Effector CD4-positive, alpha-beta T cell (primary cell): Measurements from ENCODE around the gene INPP5A.
"Not testable (repeated sequence)": the region's sequence is repeated elsewhere in the genome, so short reads cannot be mapped to it uniquely, and the experiment has no call there.

ENCODE experiments used
- DNase-seq: peaks from one replicate; pipeline ENCODE4 v3.0.0-alpha.2; 2020

INPP5A gene

GRCh38 chr10:132550366-132551092 lies 12.9 kb downstream of the INPP5A start:
- no peak for DNase-seq

GRCh38 chr10:132551093-132551807 lies 13.7 kb downstream of the INPP5A start:
- DNase-seq: no peak

- DNase-seq: no peak
These were observed 14.2 kb downstream of the INPP5A start for GRCh38 chr10:132551808-132552130.

GRCh38 chr10:132552635-132553034 lies 15.0 kb downstream of the INPP5A start:
- not testable (repeated sequence) for DNase-seq

GRCh38 chr10:132553568-132553967 lies 16.0 kb downstream of the INPP5A start:
- DNase-seq: not testable (repeated sequence)

GRCh38 chr10:132554053-132554990 lies 16.7 kb downstream of the INPP5A start:
- DNase-seq: peak; percentile 1

GRCh38 chr10:132554991-132555647 lies 17.5 kb downstream of the INPP5A start:
- DNase-seq: peak; percentile 20

- peak; percentile 1 for DNase-seq
These were observed 18.3 kb downstream of the INPP5A start for GRCh38 chr10:132555648-132556575.

- no peak for DNase-seq
These were observed 19.4 kb downstream of the INPP5A start for GRCh38 chr10:132556994-132557441.

- DNase-seq: no peak
These were observed 20.3 kb downstream of the INPP5A start for GRCh38 chr10:132557696-132558515.

GRCh38 chr10:132558516-132559413 lies 21.2 kb downstream of the INPP5A start:
- no peak for DNase-seq

- no peak for DNase-seq
These were observed 22.0 kb downstream of the INPP5A start for GRCh38 chr10:132559538-132559937.

- DNase-seq: no peak
These were observed 22.7 kb downstream of the INPP5A start for GRCh38 chr10:132560241-132560731.

GRCh38 chr10:132562177-132562915 lies 24.8 kb downstream of the INPP5A start:
- DNase-seq: no peak

- no peak for DNase-seq
These were observed 25.4 kb downstream of the INPP5A start for GRCh38 chr10:132562916-132563456.

GRCh38 chr10:132563485-132564248 lies 26.1 kb downstream of the INPP5A start:
- DNase-seq: no peak

- no peak for DNase-seq
These were observed 26.6 kb downstream of the INPP5A start for GRCh38 chr10:132564249-132564605.

GRCh38 chr10:132564690-132565089 lies 27.1 kb downstream of the INPP5A start:
- no peak for DNase-seq
